Measurements from ENCODE around the gene PLA1A. TPM values are rescaled to one million over a fixed set of nuclear protein-coding genes. Genes with fewer than 3 reads are reported as not detected.

Gene PLA1A
- total and polyA plus RNA-seq, 2 of the 4 experiments (the other 2 are of a cell fraction), result not detected

GRCh38 chr3:119559441-119559963 is 38.2 kb upstream of the PLA1A start, which contains the start of gene CD80:
CD80 (minus strand) TSS chr3:119559614; CDS start chr3:119557728, 1,886 bp downstream.
- no peak within 1 kb of the TSS for H3K9ac ChIP-seq (ENCODE audit: low read depth, low read length)
- TF ChIP-seq RCOR1 (IDR thresholded peaks at IDR 0.05; ENCODE audit: insufficient replicate concordance, low read length), result no peak
- TF ChIP-seq RAD21 (IDR thresholded peaks at IDR 0.05; ENCODE audit: low read length), result peak; percentile 21; the same call in 1 of the 2 replicates
- TF ChIP-seq, protein P1, sequence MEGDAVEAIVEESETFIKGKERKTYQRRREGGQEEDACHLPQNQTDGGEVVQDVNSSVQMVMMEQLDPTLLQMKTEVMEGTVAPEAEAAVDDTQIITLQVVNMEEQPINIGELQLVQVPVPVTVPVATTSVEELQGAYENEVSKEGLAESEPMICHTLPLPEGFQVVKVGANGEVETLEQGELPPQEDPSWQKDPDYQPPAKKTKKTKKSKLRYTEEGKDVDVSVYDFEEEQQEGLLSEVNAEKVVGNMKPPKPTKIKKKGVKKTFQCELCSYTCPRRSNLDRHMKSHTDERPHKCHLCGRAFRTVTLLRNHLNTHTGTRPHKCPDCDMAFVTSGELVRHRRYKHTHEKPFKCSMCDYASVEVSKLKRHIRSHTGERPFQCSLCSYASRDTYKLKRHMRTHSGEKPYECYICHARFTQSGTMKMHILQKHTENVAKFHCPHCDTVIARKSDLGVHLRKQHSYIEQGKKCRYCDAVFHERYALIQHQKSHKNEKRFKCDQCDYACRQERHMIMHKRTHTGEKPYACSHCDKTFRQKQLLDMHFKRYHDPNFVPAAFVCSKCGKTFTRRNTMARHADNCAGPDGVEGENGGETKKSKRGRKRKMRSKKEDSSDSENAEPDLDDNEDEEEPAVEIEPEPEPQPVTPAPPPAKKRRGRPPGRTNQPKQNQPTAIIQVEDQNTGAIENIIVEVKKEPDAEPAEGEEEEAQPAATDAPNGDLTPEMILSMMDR (conservative IDR thresholded peaks at IDR 0.05; ENCODE audit: low read depth, low read length), result 0 out of 2 replicates have a peak, but pooled peaks have one; percentile 27
- H3K56ac ChIP-seq (ENCODE audit: extremely low read depth, insufficient read depth, low read length), result no peak within 1 kb of the TSS
- H4K20me1 ChIP-seq (ENCODE audit: insufficient read depth, low read length), result no peaks in the 10 kb centered on the region
- H2BK20ac ChIP-seq (ENCODE audit: low read depth, low read length), result no peak within 1 kb of the TSS
- intact Hi-C loops (cut with micrococcal nuclease) (no loop called here), dilution Hi-C loops (cut with HindIII; ENCODE audit: low sequenced_read_pairs, unreplicated experiment) (no loop called here), in situ Hi-C loops (cut with MboI; ENCODE audit: low sequenced_read_pairs) (no loop called here)
- no peaks in the 10 kb centered on the region for H3K36me3 ChIP-seq (ENCODE audit: control insufficient read depth, insufficient read depth, low read length)
- no peak within 1 kb of the TSS for H3K4me2 ChIP-seq (ENCODE audit: low read depth, low read length)
- H3K9me3 ChIP-seq (ENCODE audit: control insufficient read depth, insufficient read depth, low read length), result no peaks in the 10 kb centered on the region
- H2AFZ ChIP-seq (replicated peaks; ENCODE audit: low read length, poor library complexity), result peak within 1 kb of the TSS; percentile 72
- H4K91ac ChIP-seq (ENCODE audit: insufficient read depth, low read depth, low read length), result no peak within 1 kb of the TSS
- no peak within 1 kb of the TSS for H3K23ac ChIP-seq (ENCODE audit: low read depth, low read length)
- H3K4me3 ChIP-seq (ENCODE audit: insufficient read depth, low read depth, low read length), result no peak within 1 kb of the TSS
- no peak within 1 kb of the TSS for H2AK5ac ChIP-seq (ENCODE audit: low read depth, low read length)
- ChIA-PET POLR2A (ENCODE audit: unreplicated experiment) (interaction anchor here (0.6 kb wide), 1 partner anchor 61 kb away, joined by 5 read pairs; the partner anchor contains the start of gene TIMMDC1), CTCF (no interaction called here)
- no peak within 1 kb of the TSS for H3K27ac ChIP-seq (ENCODE audit: insufficient read depth, low read length)
- peaks cover 25% of the 10 kb centered on the region for H3K27me3 ChIP-seq (ENCODE audit: control insufficient read depth, insufficient read depth, low read length)
- BruUV-seq (replicated peaks), result no TSS peak
- H2BK15ac ChIP-seq (ENCODE audit: low read depth, low read length), result no peak within 1 kb of the TSS
- no peak within 1 kb of the TSS for H4K8ac ChIP-seq (ENCODE audit: low read depth in 2 of 2, low read length in 2 of 2)
- no CpG with 5 or more reads among the region's 7 CpGs for WGBS, 2 experiments (ENCODE audit: extremely low coverage in 2 of 2, insufficient read length in 1 of 2)
- no peak within 1 kb of the TSS for H2BK120ac ChIP-seq (ENCODE audit: low read depth, low read length)
- ATAC-seq (ENCODE audit: low read depth) (peak; percentile 85), DNase-seq (peak; percentile 38)
- H4K5ac ChIP-seq (ENCODE audit: low read depth, low read length), result no peak within 1 kb of the TSS
- no peak within 1 kb of the TSS for H3K4ac ChIP-seq (ENCODE audit: low read depth, low read length)
- no peak within 1 kb of the TSS for H2AK9ac ChIP-seq (replicated peaks; ENCODE audit: low read depth, low read length, poor library complexity)
- H3K14ac ChIP-seq (replicated peaks; ENCODE audit: low read depth, low read length), result no peak within 1 kb of the TSS
- no peaks in the 10 kb centered on the region for H3K9me1 ChIP-seq (ENCODE audit: insufficient read depth, low read length)
- no peak within 1 kb of the TSS for H3K18ac ChIP-seq (ENCODE audit: low read depth, low read length)
- no peaks in the 10 kb centered on the region for H3K4me1 ChIP-seq (ENCODE audit: control insufficient read depth, insufficient read depth, low read length)
- no peaks in the 10 kb centered on the region for H3K79me1 ChIP-seq (ENCODE audit: low read depth in 1 of 2, low read length in 2 of 2)
- H2BK5ac ChIP-seq (ENCODE audit: low read depth, low read length, poor library complexity, severe bottlenecking), result no peak within 1 kb of the TSS

Measured in IMR-90 (cell line).